Ovary (tissue), 9 donors: Measurements from ENCODE around the gene TENM3. TPM values are rescaled to one million over a fixed set of nuclear protein-coding genes. Genes with fewer than 3 reads are reported as not detected.

Experiments
- DNase-seq, 5 donors: peaks; one replicate each; pipeline ENCODE4 v3.0.0-alpha.2; 2019 to 2020
- H3K27ac ChIP-seq, 2 donors: fragments of 200-600 bp; one replicate each; pipeline versions ENCODE4 v1.5.1 to v1.8.0; 2019 to 2022
- H3K27me3 ChIP-seq: fragments of 200-600 bp; one replicate; pipeline ENCODE4 v1.8.0; 2022
- H3K36me3 ChIP-seq: fragments of 200-600 bp; sonication (generic); one replicate; pipeline ENCODE4 v1.5.1; 2019
- H3K4me1 ChIP-seq: one replicate; pipeline ENCODE4 v1.8.1; 2013; ENCODE audit warnings: mild to moderate bottlenecking, moderate library complexity; ENCODE audit not compliant: insufficient read depth
- H3K4me3 ChIP-seq: fragments of 200-600 bp; sonication (generic); one replicate; pipeline ENCODE4 v1.5.1; 2017
- H3K9me3 ChIP-seq, 2 donors: fragments of 200-600 bp in 1 of 2; sonication (generic) in 1 of 2; one replicate each; pipeline versions ENCODE4 v1.5.1 to v1.8.1; 2013 to 2019; ENCODE audit warnings: mild to moderate bottlenecking in 1 of 2, moderate library complexity in 1 of 2
- EP300 ChIP-seq: sonication (generic); formaldehyde crosslinking; IDR thresholded peaks from one replicate; pipeline ENCODE4 v1.6.1; 2017; ENCODE audit warnings: antibody characterized with exemption
- POLR2A ChIP-seq: fragments of 450-650 bp; IDR thresholded peaks from one replicate; pipeline ENCODE4 v1.6.1; 2017; ENCODE audit warnings: antibody characterized with exemption, mild to moderate bottlenecking, moderate library complexity
- WGBS, 3 donors: extraction: QIAGEN DNeasy Blood & Tissue Kit in 1 of 3; methylation state at CpG; one replicate each; pipeline versions ENCODE4 v1.1.5 to v1.1.7; 2013 to 2017; 5-methylcytosine and 5-hydroxymethylcytosine counted together
- intact Hi-C, 4 donors: fragments of 100-400 bp; cut with DNase I; formaldehyde crosslinking; loops; one replicate each; pipeline versions ENCODE4 v1.11.0 to v1.15.1; 2022 to 2023
- polyA plus RNA-seq, 2 donors: library from polyadenylated mRNA; stranded (reverse); fragments of 200-250 nt in 1 of 2; fragments of 350-450 nt in 1 of 2; fragmentation: Illumina TruSeq in 1 of 2; extraction: RNeasy Lipid Tissue Mini Kit (QIAGEN cat#74804) in 1 of 2; gene quantifications; one replicate each; pipeline ENCODE4 v1.2.3, GENCODE V29; 2013 to 2014
- total RNA-seq, 7 donors: library from RNA; depleted of rRNA in 2 of 7; stranded (reverse); fragments of >200 nt in 2 of 7; fragmentation: NEBNext Ultra II Directional in 3 of 7; extraction: Animal tissue kit (Norgen Biotek cat#: 25700) in 3 of 7; gene quantifications; one replicate each; pipeline versions ENCODE4 v1.1.0 to v1.2.4, GENCODE V29; 2016 to 2023
- TF ChIP-seq, protein P1 (sequence below), 3 donors: fragments of 450-650 bp in 2 of 3; fragments of 200-600 bp in 1 of 3; IDR thresholded peaks; one replicate each; pipeline versions ENCODE4 v1.5.1 to v1.8.0; 2016 to 2022; ENCODE audit warnings: antibody characterized with exemption in 3 of 3, mild to moderate bottlenecking in 1 of 3
- donor health status: DM: no; HTN: no; CAD: no; lungs with moderate emphysema.
- donor health status: DM: no; HTN: no; CAD: no.
- donor health status: Bipolar disorder and iron deficiency.
- donor health status: DM: yes; HTN: yes; CAD: no.
- donor health status: DM: no; HTN: no; CAD: no.
- donor health status: DM: yes; HTN: yes; CAD: no.

The TENM3 gene
- total and polyA plus RNA-seq, 9 donors = 0.82 to 16.1 (median 5.7) TPM

GRCh38 chr4:182629096-182629495, 385.9 kb downstream of the TENM3 start:
- Histone ChIP-seq H3K9me3 (no peaks in the 10 kb centered on the region), H3K27me3 (no peaks in the 10 kb centered on the region), H3K27ac (no peak overlapping the region), H3K4me3 (no peak overlapping the region), H3K36me3 (no peaks in the 10 kb centered on the region), H3K4me1 (no peaks in the 10 kb centered on the region)
- intact Hi-C loops = loop anchor here in 1 of 4 donors (10.0 kb wide), 1 partner anchor 1084 kb away; no protein-coding TSS in a partner anchor
- 90 to 95% (median 94%) methylated on average over 3 of the region's 3 CpGs for WGBS, 3 donors
- TF ChIP-seq EP300 (no peak), POLR2A (no peak)
- TF ChIP-seq, protein P1, sequence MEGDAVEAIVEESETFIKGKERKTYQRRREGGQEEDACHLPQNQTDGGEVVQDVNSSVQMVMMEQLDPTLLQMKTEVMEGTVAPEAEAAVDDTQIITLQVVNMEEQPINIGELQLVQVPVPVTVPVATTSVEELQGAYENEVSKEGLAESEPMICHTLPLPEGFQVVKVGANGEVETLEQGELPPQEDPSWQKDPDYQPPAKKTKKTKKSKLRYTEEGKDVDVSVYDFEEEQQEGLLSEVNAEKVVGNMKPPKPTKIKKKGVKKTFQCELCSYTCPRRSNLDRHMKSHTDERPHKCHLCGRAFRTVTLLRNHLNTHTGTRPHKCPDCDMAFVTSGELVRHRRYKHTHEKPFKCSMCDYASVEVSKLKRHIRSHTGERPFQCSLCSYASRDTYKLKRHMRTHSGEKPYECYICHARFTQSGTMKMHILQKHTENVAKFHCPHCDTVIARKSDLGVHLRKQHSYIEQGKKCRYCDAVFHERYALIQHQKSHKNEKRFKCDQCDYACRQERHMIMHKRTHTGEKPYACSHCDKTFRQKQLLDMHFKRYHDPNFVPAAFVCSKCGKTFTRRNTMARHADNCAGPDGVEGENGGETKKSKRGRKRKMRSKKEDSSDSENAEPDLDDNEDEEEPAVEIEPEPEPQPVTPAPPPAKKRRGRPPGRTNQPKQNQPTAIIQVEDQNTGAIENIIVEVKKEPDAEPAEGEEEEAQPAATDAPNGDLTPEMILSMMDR (IDR thresholded peaks at IDR 0.05) = no peak
- DNase-seq = no peak

DNA sequence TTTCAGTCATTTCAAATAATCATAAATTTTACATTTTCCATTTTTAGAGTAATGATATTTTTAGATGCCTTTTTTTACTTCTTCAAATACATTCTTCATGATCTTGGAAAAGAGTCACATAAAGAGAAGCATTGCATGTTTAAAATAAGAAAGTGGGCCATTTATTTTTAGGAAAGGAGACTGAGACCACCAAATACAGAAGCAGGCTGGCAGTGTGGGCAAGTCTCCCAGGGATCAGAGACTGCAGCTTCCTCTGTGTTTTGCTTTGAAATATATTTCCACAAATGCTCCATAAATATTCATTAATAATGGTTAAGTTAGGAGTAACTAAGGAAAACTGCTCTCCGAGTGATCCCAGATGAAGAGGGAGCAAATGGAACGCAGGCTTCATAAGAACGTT, 397.3 kb downstream of the TENM3 start:
- H3K27me3 ChIP-seq = no peaks in the 10 kb centered on the region
- WGBS, 3 donors = 75 to 87% (median 81%) methylated on average over 3 of the region's 3 CpGs
- H3K27ac ChIP-seq = no peak overlapping the region
- no peak for DNase-seq
- intact Hi-C loops = no loop called here
- no peak overlapping the region for H3K4me3 ChIP-seq
- no peaks in the 10 kb centered on the region for H3K4me1 ChIP-seq
- TF ChIP-seq POLR2A (no peak), EP300 (no peak)
- TF ChIP-seq, protein P1 (IDR thresholded peaks at IDR 0.05) = no peak
- no peaks in the 10 kb centered on the region for H3K9me3 ChIP-seq
- H3K36me3 ChIP-seq = no peaks in the 10 kb centered on the region

DNA sequence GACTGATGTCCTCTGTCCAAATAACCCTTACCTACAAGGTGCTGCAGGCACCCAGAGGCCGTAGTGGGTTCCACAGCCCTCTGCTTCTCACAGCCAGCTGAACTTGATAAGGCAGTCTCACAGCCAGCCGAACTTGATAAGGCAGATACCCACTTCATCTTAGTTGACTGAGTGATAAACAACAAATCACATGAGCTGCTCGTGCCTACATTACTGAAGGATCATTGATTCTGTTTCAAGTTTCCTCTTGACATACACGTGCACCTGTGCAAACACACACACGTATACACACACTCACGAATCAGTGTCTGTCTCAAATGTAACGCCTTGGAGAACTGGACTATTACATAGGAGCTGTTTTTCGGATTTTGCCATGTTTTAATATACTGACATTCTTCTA, 397.7 kb downstream of the TENM3 start:
- Histone ChIP-seq H3K36me3 (no peaks in the 10 kb centered on the region), H3K27ac (no peak overlapping the region), H3K27me3 (no peaks in the 10 kb centered on the region), H3K4me1 (no peaks in the 10 kb centered on the region), H3K9me3 (no peaks in the 10 kb centered on the region), H3K4me3 (no peak overlapping the region)
- no peak for DNase-seq
- TF ChIP-seq EP300 = no peak
- TF ChIP-seq, protein P1 (IDR thresholded peaks at IDR 0.05) = no peak
- no peak for TF ChIP-seq POLR2A
- 74 to 87% (median 76%) methylated on average over 8 of the region's 8 CpGs for WGBS, 3 donors
- intact Hi-C loops = no loop called here

GRCh38 chr4:182642831-182643230, 399.6 kb downstream of the TENM3 start:
- 38 to 48% (median 43%) methylated on average over 2 of the region's 2 CpGs for WGBS, 3 donors
- intact Hi-C loops = no loop called here

More at GRCh38 chr4:182642831-182643230, 399.6 kb downstream of the TENM3 start:
- H3K36me3 ChIP-seq = no peaks in the 10 kb centered on the region
- H3K27me3 ChIP-seq = no peaks in the 10 kb centered on the region
- H3K4me3 ChIP-seq = no peak overlapping the region
- TF ChIP-seq POLR2A = no peak
- TF ChIP-seq, protein P1 (IDR thresholded peaks at IDR 0.05) = no peak
- TF ChIP-seq EP300 = no peak
- no peak for DNase-seq
- H3K4me1 ChIP-seq = no peaks in the 10 kb centered on the region
- no peaks in the 10 kb centered on the region for H3K9me3 ChIP-seq
- H3K27ac ChIP-seq = no peak overlapping the region
